Mesenteric fat pad (tissue), 1 donor: ENCODE data around the gene DBNL. TPM values are rescaled to one million over a fixed set of nuclear protein-coding genes. Genes with fewer than 3 reads are reported as not detected.
"Not testable (repeated sequence)": the region's sequence is repeated elsewhere in the genome, so short reads cannot be mapped to it uniquely, and the experiment has no call there.

ENCODE experiments used
- DNase-seq: peaks from one replicate; pipeline ENCODE4 v3.0.0-alpha.2; 2020; ENCODE audit warnings: low spot score
- total RNA-seq: library from RNA; stranded (reverse); fragmentation: NEBNext Ultra II Directional; extraction: Animal tissue kit (Norgen Biotek cat#: 25700); gene quantifications from one replicate; pipeline ENCODE4 v1.2.1, GENCODE V29; 2021
- donor health status: DM: yes; HTN: yes; CAD: no.

Gene DBNL
- total RNA-seq, 1 donor from 2014 or later: 99.0 TPM

GRCh38 chr7:44040493-44040891 is 4.0 kb upstream of the DBNL start:
- not testable (repeated sequence) for DNase-seq

GRCh38 chr7:44042221-44042620 is 2.3 kb upstream of the DBNL start:
- DNase-seq: no peak

GRCh38 chr7:44043902-44044301 is 600 bp upstream of the DBNL start:
- DNase-seq: no peak

- peak; percentile 26 for DNase-seq
Observed at GRCh38 chr7:44045226-44046014, 918 bp downstream of the DBNL start.

- DNase-seq: peak; percentile 47
Observed at GRCh38 chr7:44046321-44047061, 2.0 kb downstream of the DBNL start.

- no peak for DNase-seq
Observed at GRCh38 chr7:44048031-44048795, 3.7 kb downstream of the DBNL start.

- peak; percentile 68 for DNase-seq
Observed at GRCh38 chr7:44050121-44050914, 5.8 kb downstream of the DBNL start.

- peak; percentile 35 for DNase-seq
Observed at GRCh38 chr7:44050915-44051560, 6.5 kb downstream of the DBNL start.

GRCh38 chr7:44051611-44052220 is 7.2 kb downstream of the DBNL start:
- DNase-seq: peak; percentile 53

GRCh38 chr7:44052771-44053365 is 8.4 kb downstream of the DBNL start:
- peak; percentile 71 for DNase-seq

GRCh38 chr7:44056681-44057080 is 12.2 kb downstream of the DBNL start:
- DNase-seq: no peak

- DNase-seq: peak; percentile 89
Observed at GRCh38 chr7:44057181-44057848, 12.8 kb downstream of the DBNL start.

GRCh38 chr7:44057849-44058758 is 13.6 kb downstream of the DBNL start:
- DNase-seq: peak; percentile 69

- DNase-seq: peak; percentile 55
Observed at GRCh38 chr7:44058759-44059218, 14.3 kb downstream of the DBNL start.

- peak; percentile 88 for DNase-seq
Observed at GRCh38 chr7:44059219-44060090, 15.0 kb downstream of the DBNL start.

- peak; percentile 59 for DNase-seq
Observed at GRCh38 chr7:44060091-44060947, 15.8 kb downstream of the DBNL start.
